HS-5 (cell line): Measurements from ENCODE around the gene IL19.
A peak's percentile ranks its signal among the peaks of the same experiment; 100 is the strongest.
"Not testable (repeated sequence)": the region's sequence is repeated elsewhere in the genome, so short reads cannot be mapped to it uniquely, and the experiment has no call there.

Experiments
- DNase-seq: peaks from one replicate; pipeline ENCODE4 v3.0.0-alpha.2; 2012; ENCODE audit warnings: low read depth

IL19 gene

GRCh38 chr1:206741142-206741701 lies 29.4 kb upstream of the IL19 start:
- DNase-seq: no peak

- DNase-seq: no peak
Measured at GRCh38 chr1:206742719-206743383, 27.7 kb upstream of the IL19 start.

GRCh38 chr1:206744683-206745082 lies 25.9 kb upstream of the IL19 start:
- DNase-seq: no peak

GRCh38 chr1:206745301-206745700 lies 25.3 kb upstream of the IL19 start:
- no peak for DNase-seq

GRCh38 chr1:206748348-206749030 lies 22.1 kb upstream of the IL19 start:
- no peak for DNase-seq

GRCh38 chr1:206751891-206752290 lies 18.7 kb upstream of the IL19 start:
- DNase-seq: no peak

- DNase-seq: no peak
Measured at GRCh38 chr1:206752481-206752880, 18.1 kb upstream of the IL19 start.

- DNase-seq: no peak
Measured at GRCh38 chr1:206753141-206753540, 17.4 kb upstream of the IL19 start.

GRCh38 chr1:206754011-206754410 lies 16.6 kb upstream of the IL19 start:
- DNase-seq: no peak

- no peak for DNase-seq
Measured at GRCh38 chr1:206757524-206758266, 12.9 kb upstream of the IL19 start.

GRCh38 chr1:206760590-206760989 lies 10.0 kb upstream of the IL19 start:
- DNase-seq: no peak

GRCh38 chr1:206761159-206761768 lies 9.3 kb upstream of the IL19 start:
- DNase-seq: no peak

GRCh38 chr1:206762741-206763364 lies 7.7 kb upstream of the IL19 start:
- not testable (repeated sequence) for DNase-seq

- DNase-seq: not testable (repeated sequence)
Measured at GRCh38 chr1:206765771-206766170, 4.8 kb upstream of the IL19 start.

GRCh38 chr1:206766251-206766856 lies 4.2 kb upstream of the IL19 start:
- peak; percentile 42 for DNase-seq

- DNase-seq: no peak
Measured at GRCh38 chr1:206768472-206769303, 1.9 kb upstream of the IL19 start.

GRCh38 chr1:206769304-206769731 lies 1.3 kb upstream of the IL19 start:
- DNase-seq: no peak

GRCh38 chr1:206771338-206771692 lies 742 bp downstream of the IL19 start:
- DNase-seq: no peak

- no peak for DNase-seq
Measured at GRCh38 chr1:206772243-206772937, 1.8 kb downstream of the IL19 start, which contains the start of gene IL10. Gene IL10 (minus strand): TSS chr1:206772494. CDS start chr1:206772435, 59 bp downstream.

- DNase-seq: no peak
Measured at GRCh38 chr1:206774093-206774492, 3.5 kb downstream of the IL19 start.
